GM19238 (cell line): ENCODE measurements around the gene PDGFA.

ENCODE experiments used
- DNase-seq: peaks from one replicate; pipeline ENCODE4 v3.0.0; 2011; ENCODE audit warnings: low spot score; ENCODE audit not compliant: insufficient read length

PDGFA gene

GRCh38 chr7:461453-462172 lies 58.0 kb downstream of the PDGFA start:
- no peak for DNase-seq

GRCh38 chr7:461117-461452 lies 58.6 kb downstream of the PDGFA start:
- DNase-seq: no peak

- DNase-seq: no peak
Observed at GRCh38 chr7:460374-461116, 59.1 kb downstream of the PDGFA start.

GRCh38 chr7:459584-460373 lies 59.9 kb downstream of the PDGFA start:
- DNase-seq: no peak

GRCh38 chr7:458511-459245 lies 61.0 kb downstream of the PDGFA start:
- DNase-seq: no peak

- no peak for DNase-seq
Observed at GRCh38 chr7:457814-458510, 61.7 kb downstream of the PDGFA start.

GRCh38 chr7:455110-455928 lies 64.3 kb downstream of the PDGFA start:
- no peak for DNase-seq

GRCh38 chr7:454356-455109 lies 65.1 kb downstream of the PDGFA start:
- DNase-seq: no peak

- no peak for DNase-seq
Observed at GRCh38 chr7:453597-454306, 65.9 kb downstream of the PDGFA start.

GRCh38 chr7:452791-453455 lies 66.7 kb downstream of the PDGFA start:
- DNase-seq: no peak

GRCh38 chr7:452226-452751 lies 67.4 kb downstream of the PDGFA start:
- no peak for DNase-seq

- DNase-seq: no peak
Observed at GRCh38 chr7:451255-452225, 68.1 kb downstream of the PDGFA start.

- DNase-seq: no peak
Observed at GRCh38 chr7:450741-451140, 68.9 kb downstream of the PDGFA start.

GRCh38 chr7:450036-450435 lies 69.6 kb downstream of the PDGFA start:
- DNase-seq: no peak

GRCh38 chr7:449324-450019 lies 70.2 kb downstream of the PDGFA start:
- no peak for DNase-seq

GRCh38 chr7:447523-447922 lies 72.1 kb downstream of the PDGFA start:
- no peak for DNase-seq
